HG02759 (cell line): Measurements from ENCODE around the gene PTH2R.

Experiments used
- ATAC-seq: cut with Tn5 transposase; IDR thresholded peaks from one replicate; pipeline ENCODE4 v1.9.1; 2021; ENCODE audit warnings: mild to moderate bottlenecking, moderate library complexity; ENCODE audit not compliant: unreplicated experiment

PTH2R gene

GRCh38 chr2:208541989-208542464, 135.4 kb downstream of the PTH2R start:
- no peak for ATAC-seq

- ATAC-seq = no peak
Observed at GRCh38 chr2:208542465-208543041, 136.0 kb downstream of the PTH2R start.
